Tongue (tissue), 2 donors: Measurements from ENCODE around the gene KCNIP4. TPM values are rescaled to one million over a fixed set of nuclear protein-coding genes. Genes with fewer than 3 reads are reported as not detected.
A peak's percentile ranks its signal among the peaks of the same experiment; 100 is the strongest.

Experiments
- DNase-seq: peaks from one replicate; pipeline ENCODE4 v3.0.0-alpha.2; 2015
- total RNA-seq: library from RNA; depleted of rRNA; stranded (reverse); fragments of >200 nt; gene quantifications from one replicate; pipeline ENCODE4 v1.2.3, GENCODE V29; 2014

The KCNIP4 gene
- total RNA-seq, 1 donor from 2014 or later, result 0.31 TPM

- DNase-seq, result peak; percentile 23
These were observed 100.6 kb downstream of the KCNIP4 start for GRCh38 chr4:21848021-21848420.

DNA sequence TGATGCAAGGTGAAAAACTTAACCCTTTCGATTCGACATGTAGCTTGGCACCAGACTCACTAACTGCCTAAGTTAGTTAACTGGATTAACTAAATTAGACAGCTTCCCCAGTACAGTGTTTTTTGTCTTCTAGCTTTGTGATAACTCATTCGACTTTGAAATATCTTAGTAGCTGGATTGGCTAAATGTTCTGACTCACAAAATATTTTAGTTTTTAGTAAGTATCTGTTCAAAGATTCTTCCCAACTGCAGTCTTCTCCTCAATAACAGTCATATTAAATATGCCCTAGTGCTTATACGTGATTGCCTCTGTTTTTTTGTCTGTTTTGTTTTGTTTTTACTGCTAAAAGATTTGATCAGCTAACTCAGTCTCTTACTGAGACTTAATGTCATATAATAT is 102.9 kb downstream of the KCNIP4 start:
- no peak for DNase-seq

- no peak for DNase-seq
These were observed 112.9 kb downstream of the KCNIP4 start for GRCh38 chr4:21835712-21836111.

- DNase-seq, result no peak
These were observed 118.3 kb downstream of the KCNIP4 start for GRCh38 chr4:21830272-21830671.

GRCh38 chr4:21827575-21827974 is 121.0 kb downstream of the KCNIP4 start:
- DNase-seq, result peak; percentile 53

- DNase-seq, result no peak
These were observed 122.5 kb downstream of the KCNIP4 start for GRCh38 chr4:21826071-21826470.

DNA sequence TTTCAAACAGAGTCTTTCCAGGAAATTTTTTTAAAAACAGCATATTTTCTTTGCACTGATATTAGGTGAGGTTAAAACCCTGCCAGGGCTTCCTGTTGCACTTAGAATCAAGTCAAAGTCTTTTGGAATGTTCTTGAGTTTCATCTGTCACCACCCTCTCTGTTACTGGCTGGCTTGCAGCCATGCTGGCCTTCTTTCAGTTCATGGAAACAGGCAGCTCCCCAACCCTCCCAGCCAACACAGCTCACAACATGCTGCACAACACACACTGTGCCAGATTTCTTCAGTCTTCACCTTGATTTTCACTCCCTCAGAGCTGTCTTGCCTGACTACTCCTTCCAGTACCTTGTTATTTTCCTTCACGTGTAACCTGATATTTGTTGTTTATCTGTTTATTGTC is 129.5 kb downstream of the KCNIP4 start:
- DNase-seq, result peak; percentile 57

DNA sequence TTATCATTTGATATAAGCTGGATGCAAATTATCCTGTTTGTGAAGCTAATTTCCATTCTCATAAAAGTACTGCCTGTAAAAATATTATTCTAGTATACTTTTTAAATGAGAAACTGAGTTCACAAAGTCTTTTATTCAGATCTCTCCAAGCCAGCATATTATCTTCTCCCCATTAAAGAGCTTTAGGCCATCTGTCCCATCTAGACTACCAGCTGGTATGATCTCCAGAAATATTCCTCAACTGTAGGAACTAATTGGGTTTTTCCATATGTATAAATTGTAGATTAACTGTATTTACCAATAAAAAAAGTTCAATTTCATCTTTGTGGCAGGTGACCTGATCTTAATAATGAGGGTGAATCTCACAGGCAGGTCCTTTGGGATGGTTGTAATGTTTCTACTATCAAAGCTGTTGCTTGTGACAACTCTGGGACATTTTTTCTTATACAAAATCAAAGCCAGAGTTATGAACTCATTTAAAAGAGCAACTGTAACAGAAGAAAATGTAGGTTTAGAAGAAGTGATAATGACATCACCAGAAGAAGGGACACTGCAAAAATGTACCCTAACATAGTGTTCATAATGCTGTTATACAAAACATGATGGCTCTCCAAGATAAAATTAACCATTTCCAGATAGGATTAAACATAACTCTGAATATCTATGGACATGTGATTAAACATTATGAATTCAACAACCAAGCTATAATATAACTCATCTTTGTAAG is 132.8 kb downstream of the KCNIP4 start:
- DNase-seq, result no peak

- no peak for DNase-seq
These were observed 137.0 kb downstream of the KCNIP4 start for GRCh38 chr4:21811565-21811964.

DNA sequence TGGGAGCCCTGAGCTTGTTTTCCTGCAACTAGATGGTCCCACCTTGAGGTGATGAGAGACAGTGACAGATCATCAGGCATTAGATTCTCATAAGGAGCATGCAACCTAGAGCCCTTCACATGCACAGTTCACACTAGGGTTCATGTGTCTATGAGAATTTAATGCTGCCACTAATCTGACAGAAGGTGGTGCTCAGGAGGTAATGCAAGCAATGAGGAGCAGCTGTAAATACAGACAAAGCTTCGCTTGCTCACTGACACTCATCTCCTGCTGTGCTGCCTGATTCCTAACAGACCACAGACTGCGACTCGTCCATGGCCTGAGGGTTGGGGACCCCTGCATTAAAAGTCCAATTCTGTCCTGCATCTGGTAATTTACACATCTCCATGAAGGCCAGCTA is 141.6 kb downstream of the KCNIP4 start:
- no peak for DNase-seq

GRCh38 chr4:21802406-21802805 is 146.2 kb downstream of the KCNIP4 start:
- DNase-seq, result no peak

DNA sequence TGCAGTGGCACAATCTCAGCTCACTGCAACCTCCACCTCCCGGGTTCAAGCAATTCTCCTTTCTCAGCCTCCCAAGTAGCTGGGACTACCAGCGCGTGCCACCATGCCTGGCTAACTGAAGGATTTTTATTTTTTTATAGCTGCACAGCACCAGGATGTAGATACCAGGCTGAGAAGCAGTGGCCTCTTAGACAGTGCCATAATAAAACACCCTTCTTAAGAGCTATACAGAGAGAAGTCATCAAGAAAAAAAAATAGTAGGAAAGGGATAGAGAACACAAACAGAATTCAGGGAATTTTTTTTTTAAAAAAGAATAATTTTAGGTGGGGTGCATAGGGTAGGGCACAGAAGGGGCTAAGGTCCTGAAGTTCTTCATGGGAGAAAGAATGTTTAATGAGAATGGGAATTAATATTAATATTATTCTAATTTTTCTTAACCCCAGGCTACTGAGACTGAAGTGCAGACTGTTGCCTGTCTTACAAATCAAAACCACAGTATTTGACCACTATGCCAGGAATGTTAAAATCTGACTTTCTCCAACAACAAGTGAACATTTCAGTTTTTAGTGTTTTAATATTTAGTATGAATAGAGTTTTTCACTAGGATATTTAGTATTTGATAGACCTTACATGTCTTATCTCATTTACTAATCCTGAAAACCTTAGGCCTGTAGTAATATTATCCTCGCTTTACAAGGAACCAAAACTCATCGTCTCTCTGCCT is 146.7 kb downstream of the KCNIP4 start:
- no peak for DNase-seq

DNA sequence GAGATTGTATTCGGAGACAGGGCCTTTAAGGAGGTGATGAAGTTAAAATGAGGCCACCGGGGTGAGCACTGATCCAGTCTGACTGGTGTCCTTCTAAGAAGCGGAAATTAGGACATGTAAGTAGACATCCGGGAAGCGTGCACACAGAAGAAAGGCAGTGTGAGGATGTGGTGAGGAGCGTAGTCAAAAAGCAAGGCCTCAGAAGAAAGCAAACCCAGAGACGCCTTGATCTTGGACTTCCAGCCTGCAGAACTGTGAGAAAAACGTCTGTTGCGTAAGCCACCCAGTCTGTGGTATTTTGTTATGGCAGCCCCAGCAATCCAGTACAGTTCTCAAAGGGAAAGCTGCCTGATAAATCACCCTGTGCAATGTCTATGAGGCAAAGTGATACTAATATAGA is 153.5 kb downstream of the KCNIP4 start:
- DNase-seq, result no peak

DNA sequence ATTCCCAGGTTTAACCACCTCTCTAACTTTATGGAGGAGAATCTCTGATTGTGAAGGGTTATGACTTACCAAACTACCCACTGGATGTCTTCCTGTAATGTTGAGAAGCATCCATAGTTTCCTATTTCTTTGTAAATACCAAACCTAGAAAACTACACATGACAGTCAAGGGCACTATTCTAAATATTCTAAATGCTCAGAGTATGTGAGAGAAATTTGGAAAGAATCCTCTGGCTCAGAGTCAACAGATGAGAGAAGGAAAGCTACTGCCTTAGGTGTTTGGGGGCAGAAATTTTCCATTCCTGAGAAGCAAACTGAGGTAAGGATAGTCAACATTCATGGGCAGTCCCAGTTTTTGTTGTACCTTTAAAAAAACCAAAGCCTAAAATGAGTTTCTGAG is 155.8 kb downstream of the KCNIP4 start:
- no peak for DNase-seq

GRCh38 chr4:21790438-21791029 is 158.0 kb downstream of the KCNIP4 start:
- peak; percentile 67 for DNase-seq

- DNase-seq, result no peak
These were observed 168.4 kb downstream of the KCNIP4 start for GRCh38 chr4:21780148-21780547.

DNA sequence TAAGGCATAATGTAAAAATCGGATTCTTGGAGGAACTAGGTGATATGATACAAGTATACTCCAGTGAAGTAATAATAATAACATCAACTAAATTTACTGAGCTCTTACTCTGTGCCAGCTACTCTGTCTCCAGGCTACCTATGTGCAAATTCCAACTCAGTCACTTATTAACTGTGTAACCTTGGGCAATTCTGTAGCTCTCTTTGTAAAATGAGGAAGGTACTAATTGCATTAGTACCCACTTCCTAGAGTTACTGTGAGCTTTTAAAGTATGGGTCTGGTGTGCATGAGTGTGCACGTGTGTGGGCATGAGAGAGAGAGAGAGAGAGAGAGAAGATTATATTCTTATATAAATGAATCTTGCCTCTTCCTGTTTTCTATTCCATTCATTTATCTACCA is 169.9 kb downstream of the KCNIP4 start:
- no peak for DNase-seq

DNA sequence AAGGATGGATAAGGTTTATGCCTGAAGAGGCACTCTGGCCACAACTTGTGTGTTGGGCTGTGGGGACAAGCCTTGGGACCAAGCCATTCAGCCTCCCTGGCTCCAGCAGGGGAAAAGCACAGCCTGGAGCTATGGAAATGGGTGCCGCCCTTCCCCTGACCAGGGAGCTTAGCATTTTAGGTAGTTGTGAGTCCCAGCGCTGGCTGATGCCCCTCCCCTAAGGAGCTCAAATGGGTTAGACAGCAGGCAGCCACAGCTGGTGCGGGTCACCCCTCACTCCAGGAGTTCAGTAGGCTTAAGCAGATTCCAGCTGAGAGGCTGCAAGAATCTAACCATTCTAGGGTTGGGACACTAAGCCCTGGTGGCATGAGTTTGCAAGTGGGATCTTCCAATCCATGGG is 172.9 kb downstream of the KCNIP4 start:
- no peak for DNase-seq

- DNase-seq, result no peak
These were observed 179.0 kb downstream of the KCNIP4 start for GRCh38 chr4:21769404-21770147.

DNA sequence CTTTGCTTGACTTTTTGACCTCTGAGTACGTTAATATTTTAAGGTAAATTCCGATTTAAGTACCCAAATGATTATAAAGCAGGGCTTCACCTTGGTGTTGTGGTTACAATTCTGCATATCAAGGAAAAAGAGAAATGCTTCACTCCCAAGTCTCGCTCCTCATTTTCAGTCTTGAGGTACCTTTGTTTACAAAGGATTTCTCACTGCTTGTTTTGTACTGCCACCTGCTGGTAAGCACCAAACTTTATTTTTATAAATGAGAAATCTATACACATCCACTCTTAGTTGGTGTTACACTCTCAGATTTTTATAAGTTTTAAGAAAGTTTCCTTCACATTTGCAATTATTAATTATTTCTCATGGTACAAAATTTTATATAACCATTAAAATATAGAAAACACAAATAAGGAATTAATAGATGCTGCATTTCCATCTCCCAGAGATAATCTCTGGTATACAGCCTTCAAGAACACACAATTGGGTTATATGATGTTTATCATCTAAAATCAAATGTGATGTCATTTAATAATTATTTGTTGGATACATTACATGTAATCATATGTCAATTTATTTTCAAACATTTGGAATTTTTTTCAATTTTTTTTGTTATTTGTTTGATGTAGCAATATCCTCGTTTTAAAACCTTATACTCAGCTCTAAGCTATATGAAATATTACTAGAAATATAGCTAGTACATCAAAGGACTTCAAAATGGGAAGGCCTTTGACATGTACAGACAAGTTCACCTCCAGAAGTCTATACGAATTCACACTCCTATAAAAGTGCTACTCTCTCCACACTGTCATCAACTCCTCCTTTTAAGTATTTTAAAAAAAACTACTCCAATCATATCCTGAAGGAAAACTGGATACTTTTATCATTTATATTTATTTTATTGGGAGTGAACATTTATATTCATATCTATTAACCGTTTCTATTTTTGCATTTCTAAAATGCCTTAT is 179.9 kb downstream of the KCNIP4 start:
- peak; percentile 76 for DNase-seq

GRCh38 chr4:21765810-21766407 is 182.7 kb downstream of the KCNIP4 start:
- peak; percentile 68 for DNase-seq
